HEK293T (cell line): ENCODE measurements around the gene AKAP6.

ENCODE experiments used
- FOXK2 ChIP-seq: fragments of 450-650 bp; IDR thresholded peaks from 2 replicates; pipeline ENCODE4 v1.6.1; 2016; ENCODE audit warnings: mild to moderate bottlenecking
- SP1 ChIP-seq: fragments of 450-650 bp; IDR thresholded peaks from 2 replicates; pipeline ENCODE4 v1.6.1; 2017
- TARDBP ChIP-seq: fragments of 450-650 bp; IDR thresholded peaks from 2 replicates; pipeline ENCODE4 v1.6.1; 2016

DNA sequence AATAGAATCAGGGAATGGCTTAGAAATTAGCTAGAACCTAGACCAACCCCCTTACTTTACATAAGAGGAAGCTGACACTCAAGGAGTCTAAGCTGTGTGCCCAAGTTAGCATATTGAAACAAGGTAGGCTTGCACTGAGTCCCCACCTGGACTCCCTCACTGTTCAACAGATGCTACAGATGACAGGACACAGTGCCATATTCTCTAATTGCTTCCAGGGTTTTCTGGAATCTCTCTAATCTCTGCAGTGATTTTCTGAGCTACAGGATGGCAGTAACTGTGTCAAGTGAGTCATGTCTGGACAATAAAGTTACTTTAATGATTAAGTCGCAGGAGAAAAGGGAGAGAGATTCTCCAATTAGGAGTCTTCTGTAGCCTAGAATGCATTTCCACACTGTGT, 35.8 kb downstream of the AKAP6 start:
- TF ChIP-seq TARDBP = no peak
- TF ChIP-seq FOXK2 = no peak
- TF ChIP-seq SP1 = no peak
